B cell (primary cell): ENCODE data around the gene IMMP2L. TPM values are rescaled to one million over a fixed set of nuclear protein-coding genes. Genes with fewer than 3 reads are reported as not detected.

Source experiments
- ATAC-seq: fragments of 200-7000 bp; cut with Tn5 transposase; one replicate; pipeline ENCODE4 v1.10.0; 2021; ENCODE audit warnings: low read depth, mild to moderate bottlenecking, moderate number of reproducible peaks, moderate library complexity
- CTCF ChIA-PET: fragments of 350-600 bp; sonication (Branson Sonifier 250); formaldehyde crosslinking; loops from one replicate; lab custom pipeline; 2021; ENCODE audit warnings: antibody characterized with exemption, inconsistent platforms; lab: Charles Lee
- POLR2A ChIA-PET: fragments of 350-600 bp; sonication (Branson Sonifier 250); formaldehyde crosslinking; loops from one replicate; lab custom pipeline; 2021; ENCODE audit warnings: antibody characterized with exemption; lab: Charles Lee
- DNase-seq: peaks from one replicate; pipeline ENCODE4 v3.0.0; 2013
- H2AFZ ChIP-seq: 2 replicates; pipeline ENCODE4 v1.6.1; 2012; ENCODE audit warnings: mild to moderate bottlenecking, low read depth, low read length; ENCODE audit not compliant: insufficient read depth, poor library complexity, severe bottlenecking
- H3K27ac ChIP-seq, 2 donors: 1 replicate in 1 of 2; 2 replicates in 1 of 2; pipeline ENCODE4 v1.5.1; 2012 to 2013; ENCODE audit warnings: low read length in 2 of 2, mild to moderate bottlenecking in 2 of 2, moderate library complexity in 1 of 2
- H3K27me3 ChIP-seq, 4 experiments: fragments of 200-600 bp in 1 of 4; sonication (generic) in 1 of 4; replicated peaks in 1 of 4; 1 replicate in 2 of 4; 2 replicates in 2 of 4; pipeline versions ENCODE4 v1.6.1 to v1.7.0; 2013 to 2016; ENCODE audit warnings: low read length in 3 of 4, mild to moderate bottlenecking in 2 of 4, mixed read lengths in 1 of 4, moderate library complexity in 1 of 4; ENCODE audit not compliant: insufficient read depth in 4 of 4, control insufficient read depth in 3 of 4; ENCODE audit errors: control extremely low read depth in 1 of 4
- H3K36me3 ChIP-seq, 2 experiments: replicated peaks in 1 of 2; 1 replicate in 1 of 2; 2 replicates in 1 of 2; pipeline versions ENCODE4 v1.6.1 to v1.7.1; 2013; ENCODE audit warnings: low read length in 1 of 2; ENCODE audit not compliant: insufficient read depth in 2 of 2, control insufficient read depth in 1 of 2; ENCODE audit errors: control extremely low read depth in 1 of 2, extremely low read depth in 1 of 2
- H3K4me1 ChIP-seq, 2 donors: fragments of 200-600 bp in 1 of 2; sonication (generic) in 1 of 2; 1 replicate in 1 of 2; 2 replicates in 1 of 2; pipeline versions ENCODE4 v1.5.1 to v1.6.1; 2013 to 2017; ENCODE audit warnings: low read length in 2 of 2; ENCODE audit not compliant: control insufficient read depth in 2 of 2, insufficient read depth in 2 of 2
- H3K4me2 ChIP-seq: replicated peaks from 2 replicates; pipeline ENCODE3; 2012; ENCODE audit warnings: mild to moderate bottlenecking, low read depth, low read length; ENCODE audit not compliant: poor library complexity, severe bottlenecking
- H3K4me3 ChIP-seq, 5 experiments: fragments of 200-600 bp in 1 of 5; sonication (generic) in 1 of 5; 1 replicate in 3 of 5; 2 replicates in 2 of 5; pipeline versions ENCODE4 v1.5.1 to v1.7.0; 2011 to 2016; ENCODE audit warnings: low read length in 4 of 5, mild to moderate bottlenecking in 4 of 5, low read depth in 2 of 5, control low read depth in 1 of 5, moderate library complexity in 1 of 5; ENCODE audit not compliant: insufficient read depth in 1 of 5; ENCODE audit errors: control extremely low read depth in 1 of 5, extremely low read depth in 1 of 5
- H3K79me2 ChIP-seq: fragments of 200-600 bp; sonication (generic); one replicate; pipeline ENCODE4 v1.6.0; 2016; ENCODE audit warnings: low read length; ENCODE audit not compliant: control insufficient read depth, insufficient read depth
- H3K9ac ChIP-seq: fragments of 200-600 bp; sonication (generic); 2 replicates; pipeline ENCODE4 v1.6.1; 2017; ENCODE audit warnings: mild to moderate bottlenecking, low read length, moderate library complexity
- H3K9me3 ChIP-seq, 3 donors: one replicate each; pipeline versions ENCODE4 v1.6.1 to v1.7.1; 2013; ENCODE audit warnings: low read length in 2 of 3; ENCODE audit not compliant: control insufficient read depth in 2 of 3, insufficient read depth in 1 of 3; ENCODE audit errors: control extremely low read depth in 1 of 3
- H4K20me1 ChIP-seq: 2 replicates; pipeline ENCODE4 v1.6.0; 2012; ENCODE audit warnings: mild to moderate bottlenecking, low read length; ENCODE audit not compliant: insufficient read depth, control insufficient read depth, poor library complexity, severe bottlenecking
- H3K27ac Mint-ChIP-seq: one replicate; pipeline ENCODE4 v1.8.0; 2021; ENCODE audit warnings: mixed read lengths
- H3K27me3 Mint-ChIP-seq: one replicate; pipeline ENCODE4 v1.8.0; 2021; ENCODE audit warnings: mixed read lengths
- H3K4me1 Mint-ChIP-seq: one replicate; pipeline ENCODE4 v1.8.0; 2021; ENCODE audit warnings: mixed read lengths
- H3K4me3 Mint-ChIP-seq: one replicate; pipeline ENCODE4 v1.8.0; 2021; ENCODE audit warnings: mixed read lengths
- H3K9me3 Mint-ChIP-seq: one replicate; pipeline ENCODE4 v1.8.0; 2022; ENCODE audit warnings: mixed read lengths; ENCODE audit not compliant: insufficient read depth
- CTCF ChIP-seq: fragments of 200-600 bp; IDR thresholded peaks from one replicate; pipeline ENCODE4 v1.8.0; 2022; ENCODE audit warnings: antibody characterized with exemption, mild to moderate bottlenecking
- EZH2 ChIP-seq: IDR thresholded peaks from 2 replicates; pipeline ENCODE4 v1.6.1; 2012; ENCODE audit warnings: borderline replicate concordance, low read depth, mild to moderate bottlenecking, moderate library complexity, low read length; ENCODE audit not compliant: insufficient read depth, poor library complexity, severe bottlenecking
- WGBS: methylation state at CpG from one replicate; pipeline ENCODE4 v1.1.5; 2013; ENCODE audit warnings: missing lambda C conversion rate; ENCODE audit not compliant: insufficient coverage; 5-methylcytosine and 5-hydroxymethylcytosine counted together
- intact Hi-C: fragments of 100-400 bp; cut with micrococcal nuclease; formaldehyde crosslinking; loops from one replicate; pipeline ENCODE4 v1.10.0; 2022
- polyA plus RNA-seq: library from polyadenylated mRNA; depleted of rRNA; stranded (reverse); fragments of >200 nt; gene quantifications from 2 replicates; pipeline ENCODE4 v1.2.3, GENCODE V29; 2012
- total RNA-seq, 2 donors: library from RNA; stranded (reverse); fragments of 120-200 nt in 1 of 2; gene quantifications; 1 replicate in 1 of 2; 2 replicates in 1 of 2; pipeline versions ENCODE4 v1.2.3 to v1.2.4, GENCODE V29; 2013 to 2022

IMMP2L gene
- total and polyA plus RNA-seq, 2 donors (not counting 1 experiment from before 2014, with no cell fraction given) = 3.8 to 34.2 TPM

DNA sequence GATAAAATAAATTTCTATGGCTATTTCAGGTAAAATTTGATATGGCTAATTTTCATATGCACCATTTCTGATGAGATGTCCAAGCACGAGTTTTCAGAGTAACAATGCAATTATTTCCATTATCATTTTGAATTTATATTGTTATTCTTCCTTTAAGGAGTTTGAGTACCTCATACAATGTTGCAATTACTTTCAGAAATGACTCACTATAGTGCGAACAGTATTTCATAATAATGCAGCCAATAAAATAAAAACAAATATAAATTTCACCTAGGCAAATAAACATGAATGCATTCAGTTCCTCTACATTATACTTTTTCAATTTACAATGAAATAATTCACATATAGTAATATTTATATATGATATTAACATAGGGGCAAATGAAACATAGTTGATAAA, 550.1 kb downstream of the IMMP2L start:
- no peaks in the 10 kb centered on the region for H3K9me3 Mint-ChIP-seq
- Histone ChIP-seq H3K36me3 (no peaks in the 10 kb centered on the region), H3K9ac (no peak overlapping the region), H2AFZ (no peak overlapping the region), H3K27me3 (no peaks in the 10 kb centered on the region), H3K9me3 (no peaks in the 10 kb centered on the region), H3K4me1 (peaks cover 13 to 14% of the 10 kb centered on the region in 2 donors), H3K4me2 (no peak overlapping the region), H3K79me2 (no peaks in the 10 kb centered on the region), H4K20me1 (no peaks in the 10 kb centered on the region), H3K27ac (no peak overlapping the region), H3K4me3 (no peak overlapping the region)
- intact Hi-C loops = no loop called here
- TF ChIP-seq EZH2 (no peak), CTCF (no peak)
- CTCF ChIA-PET = no interaction called here
- no peak overlapping the region for H3K4me3 Mint-ChIP-seq
- POLR2A ChIA-PET = no interaction called here
- no peaks in the 10 kb centered on the region for H3K27me3 Mint-ChIP-seq
- no peak overlapping the region for H3K27ac Mint-ChIP-seq
- DNase-seq = no peak
- WGBS = no CpG with 5 or more reads among the region's 2 CpGs
- ATAC-seq = no peak
- H3K4me1 Mint-ChIP-seq = peaks cover 25% of the 10 kb centered on the region

DNA sequence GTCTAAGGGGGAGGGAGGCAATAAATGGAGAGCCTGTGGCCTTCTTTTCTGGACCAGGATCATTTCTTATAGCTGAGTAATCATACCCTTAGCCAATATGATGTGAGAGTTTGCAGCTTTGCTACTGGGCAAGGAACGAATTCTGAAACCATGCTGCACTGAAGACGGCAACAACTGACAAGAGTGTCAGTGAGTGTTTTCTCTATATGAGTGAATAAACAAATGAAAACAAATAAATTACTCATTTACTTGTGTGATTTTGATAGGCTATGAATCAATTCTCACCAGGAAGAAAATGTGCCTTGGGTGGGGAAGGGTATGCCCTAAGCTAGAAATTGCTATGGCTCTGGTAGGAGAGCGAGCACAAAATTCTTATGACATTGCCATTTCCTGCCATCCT, 550.8 kb downstream of the IMMP2L start:
- H4K20me1 ChIP-seq = no peaks in the 10 kb centered on the region
- no peak for ATAC-seq
- TF ChIP-seq CTCF (no peak), EZH2 (no peak)
- no peaks in the 10 kb centered on the region for H3K9me3 ChIP-seq
- no peak overlapping the region for H3K4me2 ChIP-seq
- intact Hi-C loops = no loop called here
- H3K4me3 ChIP-seq = no peak overlapping the region
- H3K27ac Mint-ChIP-seq = no peak overlapping the region
- H3K27ac ChIP-seq = no peak overlapping the region
- WGBS = no CpG with 5 or more reads among the region's 3 CpGs
- DNase-seq = no peak
- POLR2A ChIA-PET = no interaction called here
- H3K4me1 ChIP-seq = peaks cover 13 to 14% of the 10 kb centered on the region in 2 donors
- H3K27me3 ChIP-seq = no peaks in the 10 kb centered on the region
- H3K79me2 ChIP-seq = no peaks in the 10 kb centered on the region
- no peaks in the 10 kb centered on the region for H3K27me3 Mint-ChIP-seq
- CTCF ChIA-PET = no interaction called here
- H3K9me3 Mint-ChIP-seq = no peaks in the 10 kb centered on the region
- no peak overlapping the region for H3K4me3 Mint-ChIP-seq
- H2AFZ ChIP-seq = no peak overlapping the region
- H3K36me3 ChIP-seq = no peaks in the 10 kb centered on the region
- H3K4me1 Mint-ChIP-seq = peaks cover 25% of the 10 kb centered on the region
- no peak overlapping the region for H3K9ac ChIP-seq
